Fibroblast of skin of right quadriceps (primary cell): ENCODE measurements around the gene FNDC7.
A peak's percentile ranks its signal among the peaks of the same experiment; 100 is the strongest.
"Not testable (repeated sequence)": the region's sequence is repeated elsewhere in the genome, so short reads cannot be mapped to it uniquely, and the experiment has no call there.

Source experiments
- DNase-seq: peaks from one replicate; pipeline ENCODE4 v3.0.0-alpha.2; 2013

Gene FNDC7

GRCh38 chr1:108699375-108700332, 13.1 kb upstream of the FNDC7 start:
- DNase-seq, result no peak

GRCh38 chr1:108701176-108701849, 11.4 kb upstream of the FNDC7 start:
- DNase-seq, result no peak

DNA sequence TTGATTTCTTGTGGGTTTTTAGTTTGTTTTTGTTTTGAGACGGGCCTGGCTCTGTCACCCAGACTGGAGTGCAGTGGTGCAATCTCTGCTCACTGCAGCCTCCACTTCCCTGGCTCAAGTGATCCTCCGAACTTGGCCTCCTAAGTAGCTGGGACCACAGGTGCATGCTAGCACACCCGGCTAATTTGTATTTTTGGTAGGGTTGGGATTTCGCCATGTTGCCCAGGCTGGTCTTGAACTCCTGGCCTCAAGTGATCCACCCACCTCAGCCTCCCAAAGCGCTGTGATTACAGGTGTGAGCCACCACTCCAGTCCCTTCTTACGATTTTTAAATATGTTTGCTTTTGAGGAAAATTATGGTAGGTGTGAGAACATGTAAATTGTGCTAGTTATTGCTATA, 10.6 kb upstream of the FNDC7 start:
- DNase-seq, result not testable (repeated sequence)

GRCh38 chr1:108703939-108704338, 8.8 kb upstream of the FNDC7 start:
- DNase-seq, result no peak

- DNase-seq, result peak; percentile 64
Measured at GRCh38 chr1:108704496-108704895, 8.2 kb upstream of the FNDC7 start.

- no peak for DNase-seq
Measured at GRCh38 chr1:108706643-108707042, 6.1 kb upstream of the FNDC7 start.

- peak; percentile 43 for DNase-seq
Measured at GRCh38 chr1:108708691-108709660, 3.7 kb upstream of the FNDC7 start.

- DNase-seq, result no peak
Measured at GRCh38 chr1:108715932-108716331, 3.2 kb downstream of the FNDC7 start.

DNA sequence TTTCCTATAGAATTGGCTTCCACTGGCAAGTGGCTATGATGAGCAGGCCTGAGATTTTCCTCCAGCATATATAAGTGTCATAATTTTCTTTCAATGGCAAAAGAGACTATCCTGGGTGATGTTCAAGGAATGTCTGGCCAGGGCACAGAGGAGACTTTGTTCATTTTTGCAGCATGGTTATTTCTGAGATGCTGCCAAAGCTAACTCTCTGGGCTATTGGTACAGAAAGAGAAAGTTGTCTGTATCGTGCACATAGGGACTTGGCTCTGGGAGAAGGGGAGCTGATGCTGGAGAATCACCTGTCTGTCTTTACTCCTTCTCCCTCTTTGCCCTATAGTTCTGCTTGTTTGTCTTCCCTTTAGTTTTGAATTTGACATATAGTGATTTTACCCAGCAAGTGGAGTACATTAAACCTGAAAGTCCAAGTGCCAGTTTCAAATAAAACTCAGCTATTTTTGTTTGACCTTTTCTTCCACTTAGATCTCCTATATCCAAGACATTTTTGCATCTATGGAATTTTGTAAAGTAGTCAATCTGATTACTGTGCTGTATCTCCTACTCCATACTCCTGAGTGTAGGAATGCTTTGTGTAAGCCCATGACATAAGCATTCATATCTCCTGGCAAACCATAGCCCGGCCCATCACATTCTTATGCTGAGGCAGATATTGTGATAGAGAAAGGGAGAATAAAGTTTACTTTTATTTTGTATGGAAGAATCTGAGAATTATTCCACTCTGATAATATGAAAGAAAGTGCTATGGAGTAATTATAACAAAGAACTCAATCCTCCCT, 3.9 kb downstream of the FNDC7 start:
- DNase-seq, result no peak

GRCh38 chr1:108717774-108718316, 5.1 kb downstream of the FNDC7 start:
- DNase-seq, result no peak

GRCh38 chr1:108718927-108719655, 6.4 kb downstream of the FNDC7 start:
- no peak for DNase-seq

GRCh38 chr1:108719656-108720435, 7.1 kb downstream of the FNDC7 start:
- peak; percentile 92 for DNase-seq

GRCh38 chr1:108722292-108722691, 9.6 kb downstream of the FNDC7 start:
- DNase-seq, result no peak

GRCh38 chr1:108725906-108726305, 13.2 kb downstream of the FNDC7 start:
- no peak for DNase-seq

DNA sequence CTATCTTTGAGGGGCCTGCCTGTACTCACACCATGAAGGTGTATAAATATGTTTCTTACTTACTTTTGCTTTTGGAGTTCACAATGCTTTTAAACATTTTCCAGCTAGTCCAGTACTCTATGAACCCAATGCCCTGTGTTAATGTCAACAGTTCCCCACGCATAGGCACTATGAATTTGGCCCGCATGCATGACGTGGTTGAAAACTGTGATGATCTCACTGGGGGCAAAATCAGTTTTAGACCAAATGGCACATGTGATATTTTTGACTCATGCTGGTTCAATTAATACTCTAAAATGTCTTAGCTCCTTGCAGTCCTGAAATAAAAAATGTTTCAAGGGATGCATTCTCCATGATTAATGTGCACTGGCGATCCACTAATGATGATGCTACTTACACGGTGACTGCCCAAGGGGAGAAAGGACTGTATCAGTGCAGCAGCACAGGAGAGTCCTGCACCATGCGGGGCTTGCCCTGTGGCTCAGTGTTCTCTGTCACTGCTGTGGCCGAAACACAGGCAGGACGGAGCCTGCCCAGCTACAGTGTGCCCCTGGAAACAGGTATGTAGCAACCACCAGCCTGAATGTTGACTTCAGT, 15.7 kb downstream of the FNDC7 start:
- no peak for DNase-seq

GRCh38 chr1:108729481-108729880, 16.8 kb downstream of the FNDC7 start:
- DNase-seq, result no peak

GRCh38 chr1:108732398-108732797, 19.7 kb downstream of the FNDC7 start:
- DNase-seq, result peak; percentile 5

- DNase-seq, result no peak
Measured at GRCh38 chr1:108734171-108734865, 21.6 kb downstream of the FNDC7 start.

GRCh38 chr1:108742253-108742652, 29.5 kb downstream of the FNDC7 start:
- no peak for DNase-seq
